Natural killer cell (primary cell): ENCODE measurements around the gene EZH1. TPM values are rescaled to one million over a fixed set of nuclear protein-coding genes. Genes with fewer than 3 reads are reported as not detected.

Experiments used
- ATAC-seq, 3 donors: fragments of 150-1000 bp in 2 of 3; fragments of 200-7000 bp in 1 of 3; cut with Tn5 transposase; 1 replicate in 1 of 3; 2 replicates in 2 of 3; pipeline ENCODE4 v1.10.0; 2021; ENCODE audit warnings: mild to moderate bottlenecking in 2 of 3, moderate library complexity in 2 of 3
- DNase-seq, 2 donors: peaks; one replicate each; pipeline versions ENCODE4 v3.0.0 to v3.0.0-alpha.2; 2013 to 2021; ENCODE audit warnings: mixed read lengths in 1 of 2
- H3K27ac ChIP-seq: one replicate; pipeline ENCODE4 v1.5.1; 2013; ENCODE audit warnings: mild to moderate bottlenecking, low read length
- H3K27me3 ChIP-seq: one replicate; pipeline ENCODE4 v1.6.1; 2013; ENCODE audit warnings: low read length; ENCODE audit not compliant: control insufficient read depth, insufficient read depth
- H3K36me3 ChIP-seq: one replicate; pipeline ENCODE4 v1.6.1; 2013; ENCODE audit warnings: low read length; ENCODE audit not compliant: control insufficient read depth, insufficient read depth
- H3K4me1 ChIP-seq: one replicate; pipeline ENCODE4 v1.6.1; 2013; ENCODE audit warnings: low read length; ENCODE audit not compliant: control insufficient read depth, insufficient read depth
- H3K4me3 ChIP-seq: one replicate; pipeline ENCODE4 v1.5.1; 2013; ENCODE audit warnings: low read length
- H3K9me3 ChIP-seq: one replicate; pipeline ENCODE4 v1.6.1; 2013; ENCODE audit warnings: low read length; ENCODE audit not compliant: control insufficient read depth, insufficient read depth
- H3K27ac Mint-ChIP-seq, 2 donors: one replicate each; pipeline ENCODE4 v1.8.0; 2022; ENCODE audit warnings: mild to moderate bottlenecking in 2 of 2, mixed read lengths in 2 of 2, moderate library complexity in 1 of 2
- H3K27me3 Mint-ChIP-seq, 2 donors: one replicate each; pipeline ENCODE4 v1.8.0; 2022; ENCODE audit warnings: low read depth in 2 of 2, mixed read lengths in 2 of 2
- H3K36me3 Mint-ChIP-seq: one replicate; pipeline ENCODE4 v1.8.0; 2022; ENCODE audit warnings: mixed read lengths
- H3K4me1 Mint-ChIP-seq, 2 donors: one replicate each; pipeline ENCODE4 v1.8.0; 2022; ENCODE audit warnings: mixed read lengths in 2 of 2
- H3K4me3 Mint-ChIP-seq: one replicate; pipeline ENCODE4 v1.8.0; 2022; ENCODE audit warnings: mild to moderate bottlenecking, moderate library complexity, mixed read lengths
- H3K9me3 Mint-ChIP-seq, 2 donors: one replicate each; pipeline ENCODE4 v1.8.0; 2022; ENCODE audit warnings: mixed read lengths in 2 of 2
- WGBS: methylation state at CpG from one replicate; pipeline ENCODE4 v1.1.7; 2013; ENCODE audit warnings: missing lambda C conversion rate; ENCODE audit not compliant: insufficient coverage; 5-methylcytosine and 5-hydroxymethylcytosine counted together
- intact Hi-C: fragments of 100-400 bp; cut with micrococcal nuclease; formaldehyde crosslinking; loops from one replicate; pipeline ENCODE4 v1.14.2; 2022
- total RNA-seq, 4 donors: library from RNA; stranded (reverse); fragments of 120-200 nt in 1 of 4; gene quantifications; one replicate each; pipeline versions ENCODE4 v1.2.3 to v1.2.4, GENCODE V29; 2013 to 2022
- TF ChIP-seq, protein P1 (sequence below): fragments of 200-600 bp; IDR thresholded peaks from one replicate; pipeline ENCODE4 v1.8.0; 2022; ENCODE audit warnings: antibody characterized with exemption

EZH1 gene
- total RNA-seq, 3 donors from 2014 or later (not counting 1 experiment from before 2014, with no cell fraction given) = 68.8 to 92.7 (median 74.1) TPM

DNA sequence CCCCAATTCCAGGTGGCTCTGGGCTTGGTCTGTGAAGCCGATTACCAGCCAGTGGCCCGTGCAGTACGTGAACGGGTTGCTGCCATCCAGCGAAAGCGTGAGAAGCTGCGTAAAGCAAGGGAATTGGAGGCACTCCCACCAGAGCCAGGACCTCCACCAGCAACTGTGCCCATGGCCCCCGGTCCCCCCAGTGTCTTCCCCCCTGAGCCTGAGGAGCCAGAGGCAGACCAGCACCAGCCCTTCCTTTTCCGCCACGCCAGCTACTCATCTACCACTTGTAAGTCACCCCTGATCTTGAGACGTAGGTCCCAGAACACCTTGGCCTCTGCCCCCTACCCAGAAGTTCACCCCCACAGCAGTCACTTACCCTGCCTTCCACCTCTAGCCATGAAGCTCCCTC is 42.4 kb upstream of the EZH1 start:
- Histone ChIP-seq H3K27ac (no peak overlapping the region), H3K9me3 (no peaks in the 10 kb centered on the region), H3K4me1 (no peaks in the 10 kb centered on the region), H3K36me3 (no peaks in the 10 kb centered on the region), H3K27me3 (peaks cover 25% of the 10 kb centered on the region), H3K4me3 (no peak overlapping the region)
- intact Hi-C loops = no loop called here
- no peak for DNase-seq
- WGBS = 84% methylated on average over 11 of the region's 11 CpGs
- peaks cover 49 to 57% of the 10 kb centered on the region in 2 donors for H3K27me3 Mint-ChIP-seq
- TF ChIP-seq, protein P1, sequence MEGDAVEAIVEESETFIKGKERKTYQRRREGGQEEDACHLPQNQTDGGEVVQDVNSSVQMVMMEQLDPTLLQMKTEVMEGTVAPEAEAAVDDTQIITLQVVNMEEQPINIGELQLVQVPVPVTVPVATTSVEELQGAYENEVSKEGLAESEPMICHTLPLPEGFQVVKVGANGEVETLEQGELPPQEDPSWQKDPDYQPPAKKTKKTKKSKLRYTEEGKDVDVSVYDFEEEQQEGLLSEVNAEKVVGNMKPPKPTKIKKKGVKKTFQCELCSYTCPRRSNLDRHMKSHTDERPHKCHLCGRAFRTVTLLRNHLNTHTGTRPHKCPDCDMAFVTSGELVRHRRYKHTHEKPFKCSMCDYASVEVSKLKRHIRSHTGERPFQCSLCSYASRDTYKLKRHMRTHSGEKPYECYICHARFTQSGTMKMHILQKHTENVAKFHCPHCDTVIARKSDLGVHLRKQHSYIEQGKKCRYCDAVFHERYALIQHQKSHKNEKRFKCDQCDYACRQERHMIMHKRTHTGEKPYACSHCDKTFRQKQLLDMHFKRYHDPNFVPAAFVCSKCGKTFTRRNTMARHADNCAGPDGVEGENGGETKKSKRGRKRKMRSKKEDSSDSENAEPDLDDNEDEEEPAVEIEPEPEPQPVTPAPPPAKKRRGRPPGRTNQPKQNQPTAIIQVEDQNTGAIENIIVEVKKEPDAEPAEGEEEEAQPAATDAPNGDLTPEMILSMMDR = no peak
- ATAC-seq = no peak
- no peak overlapping the region for H3K4me3 Mint-ChIP-seq
- H3K27ac Mint-ChIP-seq = no peak overlapping the region
- no peaks in the 10 kb centered on the region for H3K36me3 Mint-ChIP-seq
- peaks cover 0 to 5% of the 10 kb centered on the region in 2 donors for H3K4me1 Mint-ChIP-seq
- H3K9me3 Mint-ChIP-seq = no peaks in the 10 kb centered on the region

DNA sequence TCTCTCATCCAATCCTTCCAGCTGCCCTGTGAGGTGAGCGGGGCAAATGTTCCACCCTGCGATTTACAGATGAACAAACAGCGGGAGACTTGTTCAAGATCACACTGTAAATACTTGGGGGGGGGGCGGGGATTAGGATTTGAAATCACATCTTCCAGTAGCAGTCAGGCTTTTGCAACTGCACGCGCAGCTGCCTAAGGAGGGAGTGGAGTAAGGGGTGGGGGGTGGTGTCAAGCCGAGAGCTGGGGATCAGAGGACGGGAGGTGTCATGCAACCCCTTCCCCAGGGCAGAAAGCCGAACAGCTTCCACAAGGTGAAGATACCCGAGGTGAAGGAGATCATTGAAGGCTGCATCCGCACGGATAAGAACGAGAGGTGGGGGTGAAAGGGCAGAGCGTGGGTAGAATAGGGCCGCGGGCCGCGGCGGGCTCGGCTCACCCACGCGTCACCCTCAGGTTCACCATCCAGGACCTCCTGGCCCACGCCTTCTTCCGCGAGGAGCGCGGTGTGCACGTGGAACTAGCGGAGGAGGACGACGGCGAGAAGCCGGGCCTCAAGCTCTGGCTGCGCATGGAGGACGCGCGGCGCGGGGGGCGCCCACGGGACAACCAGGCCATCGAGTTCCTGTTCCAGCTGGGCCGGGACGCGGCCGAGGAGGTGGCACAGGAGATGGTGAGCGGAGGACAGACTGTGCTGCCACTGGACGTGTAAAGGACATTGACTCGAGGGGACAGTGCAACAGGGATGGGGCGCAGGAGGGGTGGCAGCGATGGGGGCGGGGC is 40.2 kb upstream of the EZH1 start:
- intact Hi-C loops = no loop called here
- no peaks in the 10 kb centered on the region for H3K36me3 ChIP-seq
- WGBS = 9% methylated on average over 51 of the region's 52 CpGs
- peaks cover 49 to 59% of the 10 kb centered on the region in 2 donors for H3K27me3 Mint-ChIP-seq
- no peak overlapping the region for H3K4me3 Mint-ChIP-seq
- no peak overlapping the region for H3K4me3 ChIP-seq
- peaks cover 0 to 11% of the 10 kb centered on the region in 2 donors for H3K4me1 Mint-ChIP-seq
- no peaks in the 10 kb centered on the region for H3K9me3 ChIP-seq
- H3K27ac Mint-ChIP-seq = no peak overlapping the region
- DNase-seq (peak in 1 of 2 donors; percentile 27), ATAC-seq (no peak)
- H3K36me3 Mint-ChIP-seq = no peaks in the 10 kb centered on the region
- H3K27ac ChIP-seq = no peak overlapping the region
- TF ChIP-seq, protein P1 = no peak
- no peaks in the 10 kb centered on the region for H3K9me3 Mint-ChIP-seq
- peaks cover 8% of the 10 kb centered on the region for H3K4me1 ChIP-seq
- H3K27me3 ChIP-seq = peaks cover 37% of the 10 kb centered on the region

- Mint-ChIP-seq H3K4me3 (no peak overlapping the region), H3K36me3 (no peaks in the 10 kb centered on the region), H3K27me3 (peaks cover 49 to 61% of the 10 kb centered on the region in 2 donors), H3K4me1 (peaks cover 0 to 16% of the 10 kb centered on the region in 2 donors), H3K27ac (no peak overlapping the region), H3K9me3 (no peaks in the 10 kb centered on the region)
- Histone ChIP-seq H3K4me1 (peaks cover 8% of the 10 kb centered on the region), H3K27me3 (peaks cover 37% of the 10 kb centered on the region), H3K27ac (no peak overlapping the region), H3K36me3 (peaks cover under 1% of the 10 kb centered on the region), H3K9me3 (no peaks in the 10 kb centered on the region), H3K4me3 (no peak overlapping the region)
- no peak for ATAC-seq
- no peak for DNase-seq
- intact Hi-C loops = no loop called here
- 15% methylated on average over 22 of the region's 25 CpGs for WGBS
- TF ChIP-seq, protein P1 = no peak
Measured at GRCh38 chr17:42784409-42784808, 39.6 kb upstream of the EZH1 start.

DNA sequence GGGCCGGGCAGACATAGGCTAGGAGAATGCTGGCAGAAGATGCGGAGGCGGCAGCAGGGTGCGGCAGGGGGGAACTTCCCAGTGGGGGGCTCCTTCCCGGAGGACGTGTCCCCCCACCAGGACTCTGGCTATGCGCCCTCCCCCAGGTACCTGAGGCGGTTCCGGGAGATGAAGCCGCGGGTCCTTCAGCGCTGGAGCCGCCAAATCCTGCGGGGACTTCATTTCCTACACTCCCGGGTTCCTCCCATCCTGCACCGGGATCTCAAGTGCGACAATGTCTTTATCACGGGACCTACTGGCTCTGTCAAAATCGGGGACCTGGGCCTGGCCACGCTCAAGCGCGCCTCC is 38.9 kb upstream of the EZH1 start:
- ATAC-seq = no peak
- H3K27me3 Mint-ChIP-seq = peaks cover 49 to 58% of the 10 kb centered on the region in 2 donors
- intact Hi-C loops = no loop called here
- H3K4me3 ChIP-seq = no peak overlapping the region
- DNase-seq = no peak
- no peak overlapping the region for H3K4me3 Mint-ChIP-seq
- TF ChIP-seq, protein P1 = no peak
- no peak overlapping the region for H3K27ac Mint-ChIP-seq
- H3K27me3 ChIP-seq = peaks cover 37% of the 10 kb centered on the region
- peaks cover 8% of the 10 kb centered on the region for H3K4me1 ChIP-seq
- H3K36me3 Mint-ChIP-seq = no peaks in the 10 kb centered on the region
- H3K27ac ChIP-seq = no peak overlapping the region
- WGBS = 14% methylated on average over 22 of the region's 22 CpGs
- H3K4me1 Mint-ChIP-seq = peaks cover 0 to 18% of the 10 kb centered on the region in 2 donors
- H3K9me3 ChIP-seq = no peaks in the 10 kb centered on the region
- H3K9me3 Mint-ChIP-seq = no peaks in the 10 kb centered on the region
- H3K36me3 ChIP-seq = peaks cover 7% of the 10 kb centered on the region
